Measurements from ENCODE around the gene SGTA. TPM values are rescaled to one million over a fixed set of nuclear protein-coding genes. Genes with fewer than 3 reads are reported as not detected.
A peak's percentile ranks its signal among the peaks of the same experiment; 100 is the strongest.

The SGTA gene
- total and polyA plus RNA-seq, 9 of the 15 experiments (the other 6 are each of a cell fraction or from before 2014, with no cell fraction given), result 1.4 to 110 (median 49.9) TPM

- no peak overlapping the region for H3K4me3 ChIP-seq
- H3K9me3 ChIP-seq (replicated peaks; ENCODE audit: control insufficient read depth, insufficient read depth, low read depth, low read length), result no peaks in the 10 kb centered on the region
- H3K27me3 ChIP-seq (ENCODE audit: control insufficient read depth in 2 of 2, insufficient read depth in 2 of 2, low read length in 2 of 2), result no peaks in the 10 kb centered on the region
- intact Hi-C loops (cut with micrococcal nuclease), result no loop called here
- peaks cover 90% of the 10 kb centered on the region; the same call in 2 of the 3 replicates for H3K36me3 ChIP-seq (ENCODE audit: control insufficient read depth, insufficient read depth, low read length)
- ATAC-seq (no peak), DNase-seq (ENCODE audit: extremely low read depth in 1 of 4, low spot score in 3 of 4) (no peak), FAIRE-seq (no peak)
- H3K79me2 ChIP-seq (ENCODE audit: control insufficient read depth, insufficient read depth, low read length), result no peaks in the 10 kb centered on the region
- H3K9ac ChIP-seq (ENCODE audit: insufficient read depth in 1 of 2, low read depth in 2 of 2, low read length in 2 of 2), result no peak overlapping the region
- no peak overlapping the region for H3K4me2 ChIP-seq (ENCODE audit: insufficient read depth, low read length)
- peaks cover 0 to 19% of the 10 kb centered on the region in 2 experiments; a peak in 2 of 5 replicates for H3K4me1 ChIP-seq (replicated peaks in 1 of 2; ENCODE audit: control insufficient read depth in 2 of 2, insufficient read depth in 2 of 2, low read length in 2 of 2)
- WGBS (ENCODE audit: insufficient coverage, low coverage, missing lambda C conversion rate), result 98% methylated on average over 5 of the region's 16 CpGs
- ChIA-PET CTCF (ENCODE audit: low intra/inter-chr PET ratio) (no interaction called here), POLR2A (interaction anchor here (1.6 kb wide), 1 partner anchor 13 kb away, joined by 3 read pairs; no protein-coding TSS in a partner anchor)
- TF ChIP-seq ETV1 (tag; conservative IDR thresholded peaks at IDR 0.05; ENCODE audit: low read depth) (no peak), POLR2G (IDR thresholded peaks at IDR 0.05; ENCODE audit: low read depth, low read length) (0 out of 2 replicates have a peak, but pooled peaks have one; percentile 24), FOXJ2 (tag; IDR thresholded peaks at IDR 0.05) (0 out of 2 replicates have a peak, but pooled peaks have one; percentile 1), CEBPG (CRISPR knock-in tag; IDR thresholded peaks at IDR 0.05) (no peak), CEBPG (tag; conservative IDR thresholded peaks at IDR 0.05 in 1 of 2, IDR thresholded peaks at IDR 0.05 in 1 of 2) (no peak)
- no peak overlapping the region for H2AFZ ChIP-seq (ENCODE audit: low read depth, low read length)
- BruUV-seq (replicated peaks), result no TSS peak
- no peak overlapping the region for H3K27ac ChIP-seq (ENCODE audit: extremely low read depth, low read depth, low read length)
- H4K20me1 ChIP-seq (replicated peaks; ENCODE audit: control insufficient read depth, insufficient read depth, low read length), result no peaks in the 10 kb centered on the region
- in situ Hi-C loops (cut with MboI), result no loop called here
- H3K9me1 ChIP-seq (ENCODE audit: control insufficient read depth, insufficient read depth, low read length), result peaks cover 3% of the 10 kb centered on the region
Measured at GRCh38 chr19:2798158-2798685, 15.1 kb upstream of the SGTA start.

DNA sequence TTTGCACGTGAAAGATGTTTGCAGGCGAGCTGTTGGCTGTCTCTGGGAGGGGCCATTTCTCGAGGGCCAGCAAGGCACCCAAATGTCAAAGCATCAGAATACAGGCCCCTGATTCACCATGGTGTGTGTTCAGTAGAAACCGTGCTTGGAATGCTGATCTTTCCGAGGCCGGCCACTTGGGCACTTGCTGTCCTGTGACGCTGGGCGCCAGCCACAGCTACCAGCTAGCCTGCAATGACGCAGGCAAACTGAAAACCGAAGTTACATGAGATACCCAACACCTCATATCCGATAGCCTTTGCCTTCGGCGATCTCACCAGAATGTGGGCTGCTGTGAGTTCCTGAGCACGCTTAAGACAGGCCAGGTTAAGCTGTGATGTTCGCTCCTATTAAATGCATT is 14.2 kb upstream of the SGTA start:
- Histone ChIP-seq H3K9ac (ENCODE audit: insufficient read depth in 1 of 2, low read depth in 2 of 2, low read length in 2 of 2) (peak overlapping the region in 1 of 2 experiments; percentile 52; a peak in 1 of 4 replicates), H2AFZ (ENCODE audit: low read depth, low read length) (no peak overlapping the region), H3K4me1 (replicated peaks in 1 of 2; ENCODE audit: control insufficient read depth in 2 of 2, insufficient read depth in 2 of 2, low read length in 2 of 2) (peaks cover 0 to 19% of the 10 kb centered on the region in 2 experiments; a peak in 2 of 5 replicates), H3K4me3 (no peak overlapping the region), H4K20me1 (replicated peaks; ENCODE audit: control insufficient read depth, insufficient read depth, low read length) (no peaks in the 10 kb centered on the region), H3K9me3 (replicated peaks; ENCODE audit: control insufficient read depth, insufficient read depth, low read depth, low read length) (no peaks in the 10 kb centered on the region), H3K79me2 (ENCODE audit: control insufficient read depth, insufficient read depth, low read length) (no peaks in the 10 kb centered on the region), H3K27ac (ENCODE audit: extremely low read depth, low read depth, low read length) (no peak overlapping the region), H3K36me3 (ENCODE audit: control insufficient read depth, insufficient read depth, low read length) (peaks cover 89% of the 10 kb centered on the region; the same call in 2 of the 3 replicates), H3K4me2 (ENCODE audit: insufficient read depth, low read length) (no peak overlapping the region), H3K27me3 (ENCODE audit: control insufficient read depth in 2 of 2, insufficient read depth in 2 of 2, low read length in 2 of 2) (no peaks in the 10 kb centered on the region), H3K9me1 (ENCODE audit: control insufficient read depth, insufficient read depth, low read length) (peaks cover 3% of the 10 kb centered on the region)
- POLR2A ChIA-PET, result interaction anchor here (0.7 to 1.6 kb wide), 3 partner anchors 14 to 44 kb away, joined by 3 to 4 read pairs (median 3); partner anchors contain the start of gene ZNF555
- no peak for ATAC-seq
- FAIRE-seq, result no peak
- in situ Hi-C loops (cut with MboI), result no loop called here
- intact Hi-C loops (cut with micrococcal nuclease), result no loop called here
- CTCF ChIA-PET (ENCODE audit: low intra/inter-chr PET ratio), result no interaction called here
- BruUV-seq (replicated peaks), result no TSS peak
- 96% methylated on average over 13 of the region's 15 CpGs for WGBS (ENCODE audit: insufficient coverage, low coverage, missing lambda C conversion rate)
- no peak for DNase-seq (ENCODE audit: extremely low read depth in 1 of 4, low spot score in 3 of 4)
- TF ChIP-seq ELK1 (CRISPR knock-in tag; IDR thresholded peaks at IDR 0.05) (no peak), ZNF766 (CRISPR knock-in tag; conservative IDR thresholded peaks at IDR 0.05) (no peak), CREBBP (IDR thresholded peaks at IDR 0.05; ENCODE audit: low read depth, low read length) (no peak), MCM5 (IDR thresholded peaks at IDR 0.05; ENCODE audit: low read depth) (no peak), ZNF24 (IDR thresholded peaks at IDR 0.05) (no peak), ZNF75A (CRISPR knock-in tag; IDR thresholded peaks at IDR 0.05) (no peak), ZFP36 (IDR thresholded peaks at IDR 0.05; ENCODE audit: low read depth, low read length, partially characterized antibody) (no peak), EP300 (IDR thresholded peaks at IDR 0.05; ENCODE audit: low read length) (no peak), CBX3 (IDR thresholded peaks at IDR 0.05; ENCODE audit: borderline replicate concordance in 1 of 2, low read length in 2 of 2) (no peak)
- TF ChIP-seq, protein P1, sequence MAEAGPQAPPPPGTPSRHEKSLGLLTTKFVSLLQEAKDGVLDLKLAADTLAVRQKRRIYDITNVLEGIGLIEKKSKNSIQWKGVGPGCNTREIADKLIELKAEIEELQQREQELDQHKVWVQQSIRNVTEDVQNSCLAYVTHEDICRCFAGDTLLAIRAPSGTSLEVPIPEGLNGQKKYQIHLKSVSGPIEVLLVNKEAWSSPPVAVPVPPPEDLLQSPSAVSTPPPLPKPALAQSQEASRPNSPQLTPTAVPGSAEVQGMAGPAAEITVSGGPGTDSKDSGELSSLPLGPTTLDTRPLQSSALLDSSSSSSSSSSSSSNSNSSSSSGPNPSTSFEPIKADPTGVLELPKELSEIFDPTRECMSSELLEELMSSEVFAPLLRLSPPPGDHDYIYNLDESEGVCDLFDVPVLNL (CRISPR knock-in tag; IDR thresholded peaks at IDR 0.05; ENCODE audit: low read depth), result no peak

All from K562 (cell line).